GM12873 (cell line): ENCODE results near the gene TNFSF15.

ENCODE experiments used
- CTCF ChIP-seq: IDR thresholded peaks from 2 replicates; pipeline ENCODE4 v1.5.1; 2012; ENCODE audit warnings: low read depth, mild to moderate bottlenecking, moderate library complexity, low read length, control low read depth; ENCODE audit not compliant: insufficient read depth; ENCODE audit errors: missing control alignments

TNFSF15 gene

DNA sequence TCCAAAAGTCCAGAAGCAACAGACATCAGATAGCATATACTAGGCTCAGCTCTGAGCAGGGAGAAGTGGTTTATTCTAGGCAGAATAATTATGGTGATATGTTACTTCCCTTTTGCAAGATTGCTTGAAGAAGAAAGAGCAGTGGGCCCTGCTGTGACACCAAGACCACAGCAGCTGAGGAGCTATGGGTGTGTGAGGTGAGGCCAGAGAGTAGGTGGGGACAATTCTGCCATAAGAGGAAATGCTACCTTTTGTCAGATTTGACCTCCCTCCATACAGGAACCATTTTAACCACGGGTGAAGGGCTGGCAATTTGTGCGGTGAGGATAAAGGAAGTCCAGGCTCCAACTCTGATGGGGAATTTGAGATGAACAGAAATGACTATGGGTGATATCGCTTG, 51.3 kb downstream of the TNFSF15 start:
- TF ChIP-seq CTCF, result no peak

DNA sequence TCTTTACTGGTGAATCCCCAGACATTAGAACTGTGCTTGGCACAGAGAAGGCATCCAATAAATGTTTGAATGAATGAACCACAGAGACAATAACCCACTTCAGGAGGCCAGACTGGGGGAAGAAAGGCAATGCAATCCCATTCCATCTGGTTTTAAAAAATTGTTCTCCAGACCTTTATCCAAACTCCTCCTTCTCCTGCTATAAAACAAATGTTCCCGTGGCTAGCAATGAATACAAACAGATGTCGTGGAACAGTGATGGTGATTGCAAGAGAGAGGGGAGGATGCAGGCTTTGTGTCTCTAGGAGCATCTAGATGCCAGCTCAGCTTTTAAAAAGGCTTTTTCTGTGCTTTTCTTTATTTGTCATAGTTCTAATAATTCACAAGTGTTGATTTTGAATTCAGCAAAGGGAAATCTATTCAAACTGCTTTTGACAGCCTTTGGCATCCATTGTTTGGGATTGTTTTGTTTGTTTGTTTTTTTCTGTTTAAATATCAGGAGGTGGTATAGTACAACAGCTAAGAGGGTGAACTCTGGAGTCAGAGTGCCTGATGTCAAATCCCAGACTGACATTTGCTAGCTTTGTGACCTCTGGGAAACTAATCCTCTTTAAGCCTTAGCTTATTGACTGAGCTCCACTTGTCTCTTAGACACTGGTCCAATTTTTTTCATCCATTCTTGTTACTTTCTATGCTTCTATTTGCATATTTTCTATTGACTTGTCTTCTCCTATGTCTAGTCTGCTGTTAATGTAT, 59.1 kb downstream of the TNFSF15 start:
- no peak for TF ChIP-seq CTCF

- TF ChIP-seq CTCF, result no peak
Measured at GRCh38 chr9:114745879-114746550, 59.8 kb downstream of the TNFSF15 start.

DNA sequence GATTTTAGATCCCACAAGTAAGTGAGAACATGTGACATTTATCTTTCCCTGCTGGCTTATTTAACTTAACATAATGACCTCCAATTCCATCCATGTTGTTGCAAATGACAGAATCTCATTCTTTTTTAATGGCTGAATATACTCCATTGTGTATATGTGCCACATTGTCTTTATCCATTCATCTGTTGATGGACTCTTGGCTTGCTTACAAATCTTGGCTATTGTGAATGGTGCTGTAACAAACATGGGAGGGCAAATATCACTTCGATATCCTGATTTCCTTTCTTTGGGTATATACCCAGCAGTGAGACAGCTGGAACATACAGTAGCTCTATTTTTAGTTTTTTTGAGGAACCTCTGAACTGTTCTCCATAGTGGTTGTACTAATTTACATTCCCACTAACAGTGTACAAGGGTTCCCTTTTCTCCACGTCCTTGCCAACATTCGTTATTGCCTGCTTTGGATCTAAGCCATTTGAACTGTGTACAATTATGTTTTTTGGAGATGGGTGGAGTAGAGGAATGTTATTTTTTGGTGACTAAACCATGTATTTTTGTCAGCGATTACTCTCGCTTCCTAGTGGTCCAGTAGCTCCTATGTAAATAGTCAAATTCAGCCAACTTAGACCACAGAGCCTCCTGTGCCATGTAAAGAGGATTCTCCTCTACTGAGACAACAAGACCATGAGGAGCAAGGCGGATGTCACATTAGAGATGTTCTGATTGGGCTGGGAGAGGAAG, 60.6 kb downstream of the TNFSF15 start:
- TF ChIP-seq CTCF, result no peak

DNA sequence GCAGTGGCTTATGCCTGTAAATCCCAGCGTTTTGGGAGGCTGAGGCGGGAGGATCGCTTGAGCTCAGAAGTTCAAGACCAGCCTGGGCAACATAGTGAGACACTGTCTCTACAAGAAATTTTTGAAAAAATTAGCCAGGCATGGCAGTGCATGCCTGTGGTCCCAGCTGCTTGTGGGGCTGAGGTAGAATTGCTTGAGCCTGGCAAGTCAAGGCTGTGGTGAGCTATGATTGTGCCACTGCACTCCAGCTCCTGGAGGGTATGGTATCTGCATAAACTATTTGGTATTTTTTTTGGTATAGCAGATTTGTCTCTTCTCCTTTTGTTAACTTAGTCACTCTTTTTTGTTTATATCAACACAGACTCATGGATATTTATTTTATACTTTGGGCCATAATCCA, 62.4 kb downstream of the TNFSF15 start:
- no peak for TF ChIP-seq CTCF

DNA sequence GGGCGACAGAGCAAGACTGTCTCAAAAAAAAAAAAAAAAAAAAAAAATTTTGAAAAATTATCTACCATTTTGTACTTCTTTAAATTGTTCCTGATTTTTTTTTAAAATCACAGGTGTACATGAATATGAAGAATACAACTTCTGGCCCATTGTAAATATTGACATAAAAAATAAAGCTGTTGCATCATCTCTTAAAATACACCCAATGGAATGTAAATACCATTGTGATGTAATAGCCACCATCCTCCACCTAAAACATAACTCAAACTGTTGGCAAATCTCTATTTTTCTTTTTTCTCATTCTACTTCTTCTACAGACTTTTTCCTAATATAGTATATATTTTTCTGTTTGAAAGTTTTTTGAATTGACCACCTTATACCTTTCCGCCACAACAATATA, 62.9 kb downstream of the TNFSF15 start:
- no peak for TF ChIP-seq CTCF
